Heart left ventricle (tissue), 16 donors: ENCODE results near the gene NR2F1. TPM values are rescaled to one million over a fixed set of nuclear protein-coding genes. Genes with fewer than 3 reads are reported as not detected.

Experiments
- ATAC-seq, 4 donors: fragments of 200-7000 bp; cut with Tn5 transposase; one replicate each; pipeline ENCODE4 v1.9.1; 2020 to 2022; ENCODE audit warnings: moderate library complexity in 4 of 4, mild to moderate bottlenecking in 3 of 4, moderate number of reproducible peaks in 1 of 4
- DNase-seq, 5 donors: peaks; one replicate each; pipeline ENCODE4 v3.0.0-alpha.2; 2020
- H3K27ac ChIP-seq, 12 donors: fragments of 200-600 bp; sonication (generic) in 4 of 12; one replicate each; pipeline versions ENCODE4 v1.5.0 to v1.8.0; 2016 to 2022; ENCODE audit warnings: mild to moderate bottlenecking in 2 of 12
- H3K27me3 ChIP-seq, 9 donors: fragments of 200-600 bp; sonication (generic) in 2 of 9; one replicate each; pipeline versions ENCODE4 v1.5.1 to v1.8.0; 2016 to 2022; ENCODE audit warnings: mild to moderate bottlenecking in 3 of 9
- H3K36me3 ChIP-seq, 9 donors: fragments of 200-600 bp; sonication (generic) in 2 of 9; one replicate each; pipeline versions ENCODE4 v1.5.0 to v1.8.0; 2018 to 2022; ENCODE audit warnings: mild to moderate bottlenecking in 2 of 9
- H3K4me1 ChIP-seq, 12 donors: fragments of 200-600 bp; sonication (generic) in 4 of 12; one replicate each; pipeline versions ENCODE4 v1.5.0 to v1.8.0; 2016 to 2022; ENCODE audit warnings: mild to moderate bottlenecking in 3 of 12
- H3K4me3 ChIP-seq, 12 donors: fragments of 200-600 bp; sonication (generic) in 4 of 12; one replicate each; pipeline versions ENCODE4 v1.5.0 to v1.8.0; 2017 to 2022; ENCODE audit warnings: mild to moderate bottlenecking in 9 of 12, moderate library complexity in 4 of 12
- H3K9me3 ChIP-seq, 12 donors: fragments of 200-600 bp; sonication (generic) in 4 of 12; one replicate each; pipeline versions ENCODE4 v1.5.0 to v1.8.0; 2016 to 2022; ENCODE audit warnings: mild to moderate bottlenecking in 1 of 12
- CTCF ChIP-seq, 12 donors: fragments of 200-600 bp; sonication (generic) in 4 of 12; IDR thresholded peaks; one replicate each; pipeline versions ENCODE4 v1.5.0 to v1.8.0; 2018 to 2022; ENCODE audit warnings: antibody characterized with exemption in 12 of 12, mild to moderate bottlenecking in 5 of 12
- POLR2A ChIP-seq, 2 donors: fragments of 450-650 bp; IDR thresholded peaks; one replicate each; pipeline ENCODE4 v1.6.1; 2017; ENCODE audit warnings: antibody characterized with exemption in 2 of 2, mild to moderate bottlenecking in 2 of 2, moderate library complexity in 2 of 2
- WGBS, 4 donors: extraction: QIAGEN DNeasy Blood & Tissue Kit in 2 of 4; methylation state at CpG; one replicate each; pipeline versions ENCODE4 v1.1.5 to v1.1.7; 2013 to 2018; 5-methylcytosine and 5-hydroxymethylcytosine counted together
- intact Hi-C, 10 donors: fragments of 100-400 bp; cut with DNase I; formaldehyde crosslinking; loops; one replicate each; pipeline versions ENCODE4 v1.11.1 to v1.14.2; 2022
- polyA plus RNA-seq, 2 donors: library from polyadenylated mRNA; stranded (reverse); fragments of 200-250 nt; gene quantifications; one replicate each; pipeline ENCODE4 v1.2.3, GENCODE V29; 2013
- total RNA-seq, 9 donors: library from RNA; depleted of rRNA in 2 of 9; stranded (reverse); fragments of >200 nt in 2 of 9; fragmentation: NEBNext Ultra II Directional in 3 of 9; extraction: Animal tissue kit (Norgen Biotek cat#: 25700) in 3 of 9; gene quantifications; one replicate each; pipeline versions ENCODE4 v1.1.0 to v1.2.4, GENCODE V29; 2016 to 2023
- donor health status: ischemic (EF 13 %, LVEDD 7.1; RV severe dilation, severe dysfunction).
- donor health status: healthy with polysubstance abuse.
- donor health status: DM: no; HTN: yes; CAD: no.
- donor health status: DM: no; HTN: no; CAD: no.
- donor health status: ischemic (EF 25% LVEDD 6.9; RV normal size, moderate dysfunction).
- donor health status: ischemic (EF 25% LVEDD 5.7; RV mildly dilated, moderate dysfunction).
- donor health status: healthy.
- donor health status: DM: yes; HTN: yes; CAD: no.
- donor health status: ischemic (EF 35%, LVEDD 5.7; RV mildly dilated, moderate dysfunction).
- donor health status: nonischemic (EF 11% LVEDD 7.7; RV severe dilation, severe dysfunction).
- donor health status: DM: yes; HTN: yes; CAD: no.
- donor health status: PGD.
- donor health status: ischemic (EF 29% LVEDD 5.4; RV normal size, mild dysfunction).
- donor health status: nonischemic (EF 23%, LVEDD 6.1; RV moderate dilation, normal function).

Gene NR2F1
- total and polyA plus RNA-seq, 11 donors: 0.37 to 13.5 (median 0.57) TPM; not detected in 3

- Histone ChIP-seq H3K27me3 (peaks cover 31 to 100% (median 97%) of the 10 kb centered on the region in 9 donors), H3K4me3 (no peak overlapping the region), H3K9me3 (no peaks in the 10 kb centered on the region), H3K4me1 (peaks cover 5 to 39% (median 19%) of the 10 kb centered on the region in 12 donors), H3K27ac (no peak overlapping the region), H3K36me3 (no peaks in the 10 kb centered on the region)
- TF ChIP-seq CTCF (IDR thresholded peaks at IDR 0.05) (no peak), POLR2A (IDR thresholded peaks at IDR 0.05) (no peak)
- no peak for ATAC-seq
- no peak for DNase-seq
- 39 to 58% (median 52%) methylated on average over 6 of the region's 6 CpGs for WGBS, 4 donors
- intact Hi-C loops: loop anchor here in 1 of 10 donors (10.0 kb wide), 1 partner anchor 671 kb away; no protein-coding TSS in a partner anchor
Measured at GRCh38 chr5:93575461-93576414, 7.3 kb upstream of the NR2F1 start.

- intact Hi-C loops: loop anchor here in 1 of 10 donors (10.0 kb wide), 1 partner anchor 672 kb away; no protein-coding TSS in a partner anchor
- DNase-seq (no peak), ATAC-seq (no peak)
- peaks cover 28 to 95% (median 89%) of the 10 kb centered on the region in 9 donors for H3K27me3 ChIP-seq
- no peaks in the 10 kb centered on the region for H3K9me3 ChIP-seq
- no peak overlapping the region for H3K4me3 ChIP-seq
- 43 to 56% (median 55%) methylated on average over 9 of the region's 9 CpGs for WGBS, 4 donors
- no peaks in the 10 kb centered on the region for H3K36me3 ChIP-seq
- H3K27ac ChIP-seq: no peak overlapping the region
- peaks cover 5 to 36% (median 21%) of the 10 kb centered on the region in 12 donors for H3K4me1 ChIP-seq
- no peak for TF ChIP-seq CTCF (IDR thresholded peaks at IDR 0.05)
- no peak for TF ChIP-seq POLR2A (IDR thresholded peaks at IDR 0.05)
Measured at GRCh38 chr5:93576994-93577853, 5.8 kb upstream of the NR2F1 start.

- Histone ChIP-seq H3K4me1 (peaks cover 5 to 33% (median 20%) of the 10 kb centered on the region in 12 donors), H3K27ac (peak overlapping the region in 3 of 12 donors; percentile 55 to 81 (median 76)), H3K4me3 (peak overlapping the region in 2 of 12 donors; percentile 56 to 81), H3K9me3 (no peaks in the 10 kb centered on the region), H3K36me3 (no peaks in the 10 kb centered on the region), H3K27me3 (peaks cover 30 to 96% (median 86%) of the 10 kb centered on the region in 9 donors)
- intact Hi-C loops: loop anchor here in 1 of 10 donors (10.0 kb wide), 1 partner anchor 673 kb away; no protein-coding TSS in a partner anchor
- 49 to 64% (median 60%) methylated on average over 25 of the region's 25 CpGs for WGBS, 4 donors
- ATAC-seq (no peak), DNase-seq (no peak)
- TF ChIP-seq CTCF (IDR thresholded peaks at IDR 0.05) (no peak), POLR2A (IDR thresholded peaks at IDR 0.05) (no peak)
Measured at GRCh38 chr5:93577854-93578812, 4.9 kb upstream of the NR2F1 start.
